ENCODE measurements around the gene STARD9. TPM values are rescaled to one million over a fixed set of nuclear protein-coding genes. Genes with fewer than 3 reads are reported as not detected.

STARD9 gene
- total and polyA plus RNA-seq, 2 of the 13 experiments (the other 11 are each of a cell fraction or from before 2014, with no cell fraction given) = 5.3 to 7.5 TPM

DNA sequence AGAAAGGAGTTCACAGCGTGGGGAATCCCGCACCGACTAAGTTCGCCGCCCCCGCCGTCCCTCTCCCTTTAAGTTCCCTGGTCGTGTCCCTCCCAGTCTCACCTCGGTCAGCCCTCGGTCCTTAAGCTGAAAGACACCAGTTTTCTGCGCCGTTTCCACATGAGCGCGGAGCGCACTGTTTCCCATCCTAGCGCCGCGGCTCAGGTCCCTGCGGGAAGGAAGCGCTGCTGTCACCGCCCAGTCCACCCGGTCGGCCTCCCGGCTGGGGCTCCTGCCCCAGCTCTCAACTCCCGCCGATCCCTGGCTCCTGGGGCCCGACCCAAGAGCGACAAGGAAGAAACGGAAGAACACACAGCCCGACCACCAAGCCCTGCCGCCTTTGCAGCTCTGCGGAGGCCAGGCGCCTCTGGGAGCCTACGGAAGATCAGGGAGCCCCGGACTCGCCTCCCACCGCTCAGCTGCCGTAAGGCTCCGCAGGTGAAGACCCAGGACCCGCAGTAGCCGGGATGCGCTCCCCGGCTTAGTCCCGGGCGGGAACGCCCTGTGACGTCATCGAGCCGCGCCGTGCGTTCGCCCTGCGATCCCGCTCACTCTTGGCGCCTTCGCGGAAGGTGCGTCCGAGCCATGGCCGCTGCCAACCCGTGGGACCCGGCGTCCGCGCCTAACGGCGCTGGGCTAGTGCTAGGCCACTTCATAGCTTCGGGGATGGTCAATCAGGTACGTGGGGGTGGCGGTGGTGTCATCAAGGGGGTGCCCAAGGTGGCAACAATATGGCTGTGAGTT lies 27.0 kb upstream of the STARD9 start, which contains the start of the genes HAUS2 and LRRC57 (continued):
- peak; percentile 87 for TF ChIP-seq SIN3A (IDR thresholded peaks at IDR 0.05; ENCODE audit: borderline replicate concordance, low read depth, low read length)
- TF ChIP-seq ZFP36L2 (CRISPR knock-in tag; IDR thresholded peaks at IDR 0.05) = no peak
- TF ChIP-seq IKZF4 (CRISPR knock-in tag; IDR thresholded peaks at IDR 0.05; ENCODE audit: borderline replicate concordance, low read depth, not compliant biosample characterization) = no peak
- no peak; the same call in 1 of the 2 replicates for TF ChIP-seq ZNF275 (CRISPR knock-in tag; IDR thresholded peaks at IDR 0.05; ENCODE audit: borderline replicate concordance)
- TF ChIP-seq PLRG1 (conservative IDR thresholded peaks at IDR 0.05) = no peak
- no peak for TF ChIP-seq XBP1 (CRISPR knock-in tag; IDR thresholded peaks at IDR 0.05)
- peak; percentile 46 for TF ChIP-seq MED8 (CRISPR knock-in tag; IDR thresholded peaks at IDR 0.05; ENCODE audit: insufficient replicate concordance)
- TF ChIP-seq MXD3 (CRISPR knock-in tag; IDR thresholded peaks at IDR 0.05) = peak; percentile 70
- TF ChIP-seq ZMYM4 (CRISPR knock-in tag; IDR thresholded peaks at IDR 0.05) = peak; percentile 88
- no peak for TF ChIP-seq SSRP1 (CRISPR knock-in tag; IDR thresholded peaks at IDR 0.05)
- peak; percentile 20; the same call in 1 of the 2 replicates for TF ChIP-seq SRF (IDR thresholded peaks at IDR 0.05; ENCODE audit: low read depth, low read length)
- TF ChIP-seq ZFP41 (CRISPR knock-in tag; IDR thresholded peaks at IDR 0.05; ENCODE audit: borderline replicate concordance) = no peak; the same call in 1 of the 2 replicates
- TF ChIP-seq ZNF451 (CRISPR knock-in tag; IDR thresholded peaks at IDR 0.05) = no peak
- TF ChIP-seq, protein P1, sequence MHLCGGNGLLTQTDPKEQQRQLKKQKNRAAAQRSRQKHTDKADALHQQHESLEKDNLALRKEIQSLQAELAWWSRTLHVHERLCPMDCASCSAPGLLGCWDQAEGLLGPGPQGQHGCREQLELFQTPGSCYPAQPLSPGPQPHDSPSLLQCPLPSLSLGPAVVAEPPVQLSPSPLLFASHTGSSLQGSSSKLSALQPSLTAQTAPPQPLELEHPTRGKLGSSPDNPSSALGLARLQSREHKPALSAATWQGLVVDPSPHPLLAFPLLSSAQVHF (CRISPR knock-in tag; IDR thresholded peaks at IDR 0.05) = 0 out of 2 replicates have a peak, but pooled peaks have one; percentile 9
- 0 out of 2 replicates have a peak, but pooled peaks have one; percentile 65 for TF ChIP-seq ZNF761 (CRISPR knock-in tag; conservative IDR thresholded peaks at IDR 0.05)
- TF ChIP-seq, protein P2, sequence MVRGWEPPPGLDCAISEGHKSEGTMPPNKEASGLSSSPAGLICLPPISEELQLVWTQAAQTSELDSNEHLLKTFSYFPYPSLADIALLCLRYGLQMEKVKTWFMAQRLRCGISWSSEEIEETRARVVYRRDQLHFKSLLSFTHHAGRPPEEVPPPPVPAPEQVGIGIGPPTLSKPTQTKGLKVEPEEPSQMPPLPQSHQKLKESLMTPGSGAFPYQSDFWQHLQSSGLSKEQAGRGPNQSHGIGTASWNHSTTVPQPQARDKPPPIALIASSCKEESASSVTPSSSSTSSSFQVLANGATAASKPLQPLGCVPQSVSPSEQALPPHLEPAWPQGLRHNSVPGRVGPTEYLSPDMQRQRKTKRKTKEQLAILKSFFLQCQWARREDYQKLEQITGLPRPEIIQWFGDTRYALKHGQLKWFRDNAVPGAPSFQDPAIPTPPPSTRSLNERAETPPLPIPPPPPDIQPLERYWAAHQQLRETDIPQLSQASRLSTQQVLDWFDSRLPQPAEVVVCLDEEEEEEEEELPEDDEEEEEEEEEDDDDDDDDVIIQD (CRISPR knock-in tag; IDR thresholded peaks at IDR 0.05; ENCODE audit: low read depth) = no peak
- TF ChIP-seq RFX3 (CRISPR knock-in tag; IDR thresholded peaks at IDR 0.05) = no peak
- TF ChIP-seq EP300 (IDR thresholded peaks at IDR 0.05; ENCODE audit: low read depth in 2 of 2, low read length in 2 of 2) = no peak
- TF ChIP-seq EP300 (CRISPR knock-in tag; IDR thresholded peaks at IDR 0.05; ENCODE audit: borderline replicate concordance) = no peak
- peak; percentile 87 for TF ChIP-seq SIN3B (IDR thresholded peaks at IDR 0.05; ENCODE audit: low read length)
- no peak for TF ChIP-seq FOXP1 (IDR thresholded peaks at IDR 0.05)
- no peak for TF ChIP-seq FOXP1 (CRISPR knock-in tag; IDR thresholded peaks at IDR 0.05)
- no peak; the same call in 1 of the 2 replicates for TF ChIP-seq ZFP1 (CRISPR knock-in tag; IDR thresholded peaks at IDR 0.05)
- TF ChIP-seq ZNF18 (CRISPR knock-in tag; IDR thresholded peaks at IDR 0.05; ENCODE audit: insufficient replicate concordance) = no peak
- TF ChIP-seq KDM3A (CRISPR knock-in tag; IDR thresholded peaks at IDR 0.05; ENCODE audit: low read depth) = peak; percentile 80
- no peak for TF ChIP-seq NFE2 (CRISPR knock-in tag; IDR thresholded peaks at IDR 0.05)
- TF ChIP-seq YEATS2 (CRISPR knock-in tag; IDR thresholded peaks at IDR 0.05; ENCODE audit: borderline replicate concordance) = peak; percentile 95
